Measurements from ENCODE around the gene ADGRF5. TPM values are rescaled to one million over a fixed set of nuclear protein-coding genes. Genes with fewer than 3 reads are reported as not detected.

ADGRF5 gene
- total RNA-seq, 4 donors from 2014 or later, result 3.8 to 9.9 (median 5.4) TPM

DNA sequence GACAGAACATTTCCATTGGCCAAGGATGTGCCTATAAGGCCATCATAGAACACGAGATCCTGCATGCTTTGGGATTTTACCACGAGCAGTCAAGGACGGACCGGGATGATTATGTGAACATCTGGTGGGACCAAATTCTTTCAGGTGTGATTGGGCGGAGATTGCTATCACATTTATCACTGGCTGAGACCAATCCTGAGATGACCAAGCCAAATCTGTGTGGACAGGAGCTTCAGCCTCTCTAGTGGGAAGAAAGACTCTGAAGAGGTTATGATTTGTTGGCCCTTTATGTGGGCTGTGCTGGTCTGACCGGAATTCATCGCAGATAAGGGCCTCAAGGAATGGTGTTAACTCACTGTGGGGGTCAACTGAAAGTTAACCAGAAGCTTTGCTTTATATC is 102.2 kb downstream of the ADGRF5 start:
- Histone ChIP-seq H3K27me3 (no peaks in the 10 kb centered on the region), H3K9me3 (no peaks in the 10 kb centered on the region), H3K4me3 (no peak overlapping the region), H3K4me1 (peaks cover 0 to 22% (median 0%) of the 10 kb centered on the region in 4 donors), H3K36me3 (peaks cover 0 to 11% (median 0%) of the 10 kb centered on the region in 3 donors), H3K27ac (peak overlapping the region in 2 of 4 donors; percentile 48 to 50)
- no peak for DNase-seq
- TF ChIP-seq POLR2A (IDR thresholded peaks at IDR 0.05) (no peak), CTCF (IDR thresholded peaks at IDR 0.05) (no peak)

DNA sequence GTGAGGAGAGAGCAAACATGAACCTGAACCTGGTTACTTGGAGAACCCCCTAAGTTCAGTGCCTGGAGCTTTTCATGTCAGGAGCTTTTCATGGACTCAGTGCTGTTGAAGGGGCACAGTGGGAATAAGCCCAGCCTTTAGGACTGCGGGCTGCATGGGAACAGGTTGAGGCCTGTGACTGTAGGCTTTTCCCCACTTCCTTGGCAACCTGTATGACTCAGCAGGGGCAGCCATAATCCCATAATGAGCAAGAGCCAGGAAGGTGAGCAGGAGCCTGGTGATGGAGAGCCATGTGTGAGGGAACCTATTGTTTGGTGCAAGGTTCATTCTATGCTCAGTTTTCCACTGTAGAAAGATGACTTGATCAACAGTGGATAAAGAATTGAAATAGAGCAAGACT is 105.1 kb downstream of the ADGRF5 start:
- DNase-seq, result no peak
- Histone ChIP-seq H3K4me3 (no peak overlapping the region), H3K9me3 (no peaks in the 10 kb centered on the region), H3K4me1 (peaks cover 0 to 14% (median 0%) of the 10 kb centered on the region in 4 donors), H3K27me3 (no peaks in the 10 kb centered on the region), H3K27ac (peak overlapping the region in 1 of 4 donors; percentile 16), H3K36me3 (peaks cover 0 to 11% (median 0%) of the 10 kb centered on the region in 3 donors)
- TF ChIP-seq POLR2A (IDR thresholded peaks at IDR 0.05) (no peak), CTCF (IDR thresholded peaks at IDR 0.05) (no peak)

- Histone ChIP-seq H3K27me3 (no peaks in the 10 kb centered on the region), H3K4me3 (no peak overlapping the region), H3K9me3 (no peaks in the 10 kb centered on the region), H3K27ac (peak overlapping the region in 2 of 4 donors; percentile 40 to 62), H3K36me3 (peaks cover 0 to 19% (median 0%) of the 10 kb centered on the region in 3 donors), H3K4me1 (peaks cover 0 to 7% (median 0%) of the 10 kb centered on the region in 4 donors)
- TF ChIP-seq CTCF (IDR thresholded peaks at IDR 0.05), result no peak
- TF ChIP-seq POLR2A (IDR thresholded peaks at IDR 0.05), result no peak
- peak in 2 of 3 donors; percentile 72 to 80 for DNase-seq
These were observed 106.6 kb downstream of the ADGRF5 start for GRCh38 chr6:46815130-46815529.

DNA sequence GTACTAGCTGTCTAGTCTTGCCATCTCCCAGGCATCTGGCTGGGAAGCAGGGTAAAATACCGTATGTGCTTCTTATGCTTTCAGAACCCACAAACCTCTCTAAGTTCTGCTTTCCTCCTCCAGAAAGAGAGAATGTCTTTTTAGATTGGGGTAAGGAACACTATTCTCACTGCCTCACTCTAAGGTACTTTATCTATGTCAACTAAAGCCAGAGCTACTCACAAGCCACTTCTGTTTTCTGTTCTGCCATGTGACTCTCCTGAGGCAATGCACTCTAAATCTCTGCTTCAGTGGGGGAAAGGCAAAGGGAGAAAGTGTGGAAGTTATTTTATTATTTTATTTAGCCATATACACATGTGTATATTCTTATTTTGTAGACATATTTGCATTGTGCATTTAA is 112.9 kb downstream of the ADGRF5 start:
- TF ChIP-seq CTCF (IDR thresholded peaks at IDR 0.05), result no peak
- no peak for TF ChIP-seq POLR2A (IDR thresholded peaks at IDR 0.05)
- H3K4me1 ChIP-seq, result no peaks in the 10 kb centered on the region
- no peaks in the 10 kb centered on the region for H3K9me3 ChIP-seq
- peaks cover 0 to 11% (median 0%) of the 10 kb centered on the region in 3 donors for H3K36me3 ChIP-seq
- H3K4me3 ChIP-seq, result no peak overlapping the region
- no peak for DNase-seq
- no peaks in the 10 kb centered on the region for H3K27me3 ChIP-seq
- H3K27ac ChIP-seq, result no peak overlapping the region

Other genes starting within 250 kb of the ADGRF5 start
- under 1 TPM; 0.18 to 0.83 (median 0.48) TPM for gene TDRD6, start 234.1 kb downstream of the ADGRF5 start, total RNA-seq
- gene PLA2G7, start 186.6 kb downstream of the ADGRF5 start, total RNA-seq, result 1 to 10 TPM in 1 of 4 donors, under 1 TPM in 3; 0.53 to 3.3 (median 0.73) TPM
- gene ANKRD66, start 175.0 kb downstream of the ADGRF5 start, total RNA-seq, result not detected
- 1,000 to 10,000 TPM in 1 of 4 donors, 100 to 1,000 TPM in 2, 10 to 100 TPM in 1; 16.5 to 2,426 (median 830) TPM for gene MEP1A, start 128.5 kb downstream of the ADGRF5 start, total RNA-seq
- gene ADGRF1, start 120.4 kb upstream of the ADGRF5 start, total RNA-seq, result 10 to 100 TPM in 2 of 4 donors, 1 to 10 TPM in 1, not detected in 1; 7.4 to 22.6 (median 13.5) TPM

All from Peyer's patch (tissue), 4 donors.